ENCODE results near the gene IARS1.

GRCh38 chr9:92299116-92299515, 5.6 kb upstream of the IARS1 start:
- TF ChIP-seq CTCF (IDR thresholded peaks at IDR 0.05) (no peak), POLR2A (IDR thresholded peaks at IDR 0.05) (no peak)

Measured in thyroid gland (tissue), 4 donors.